GM21528 (cell line): ENCODE results near the gene SV2A.
"Not testable (repeated sequence)": the region's sequence is repeated elsewhere in the genome, so short reads cannot be mapped to it uniquely, and the experiment has no call there.

Experiments
- ATAC-seq: cut with Tn5 transposase; IDR thresholded peaks from one replicate; pipeline ENCODE4 v1.9.1; 2021; ENCODE audit warnings: mild to moderate bottlenecking, moderate library complexity; ENCODE audit not compliant: unreplicated experiment, low FRiP score

SV2A gene

GRCh38 chr1:149917571-149918144 is at the start of gene SV2A:
SV2A (minus strand) TSS chr1:149917844; CDS start chr1:149913840, 4,004 bp downstream.
- no peak for ATAC-seq

GRCh38 chr1:149967041-149967440 is 49.4 kb upstream of the SV2A start:
- ATAC-seq, result no peak

GRCh38 chr1:149966405-149966804 is 48.8 kb upstream of the SV2A start:
- no peak for ATAC-seq

GRCh38 chr1:149965440-149965839 is 47.8 kb upstream of the SV2A start:
- ATAC-seq, result no peak

GRCh38 chr1:149963358-149963757 is 45.7 kb upstream of the SV2A start:
- no peak for ATAC-seq

- ATAC-seq, result no peak
Observed at GRCh38 chr1:149962736-149963135, 45.1 kb upstream of the SV2A start.

- no peak for ATAC-seq
Observed at GRCh38 chr1:149962039-149962647, 44.5 kb upstream of the SV2A start.

- ATAC-seq, result not testable (repeated sequence)
Observed at GRCh38 chr1:149957548-149957947, 39.9 kb upstream of the SV2A start.

- ATAC-seq, result no peak
Observed at GRCh38 chr1:149949911-149950310, 32.3 kb upstream of the SV2A start.

GRCh38 chr1:149945206-149945605 is 27.6 kb upstream of the SV2A start:
- no peak for ATAC-seq

- no peak for ATAC-seq
Observed at GRCh38 chr1:149942885-149943284, 25.2 kb upstream of the SV2A start.

GRCh38 chr1:149942207-149942606 is 24.6 kb upstream of the SV2A start:
- ATAC-seq, result no peak

- no peak for ATAC-seq
Observed at GRCh38 chr1:149940427-149940826, 22.8 kb upstream of the SV2A start.

- not testable (repeated sequence) for ATAC-seq
Observed at GRCh38 chr1:149938668-149939003, 21.0 kb upstream of the SV2A start.

- no peak for ATAC-seq
Observed at GRCh38 chr1:149937759-149938158, 20.1 kb upstream of the SV2A start.

- ATAC-seq, result no peak
Observed at GRCh38 chr1:149936992-149937705, 19.5 kb upstream of the SV2A start.

- no peak for ATAC-seq
Observed at GRCh38 chr1:149936170-149936991, 18.7 kb upstream of the SV2A start, which contains the start of gene MTMR11. MTMR11 (minus strand) TSS chr1:149936879; CDS start chr1:149936647, 232 bp downstream.

- ATAC-seq, result no peak
Observed at GRCh38 chr1:149934356-149934755, 16.7 kb upstream of the SV2A start.

- no peak for ATAC-seq
Observed at GRCh38 chr1:149933208-149933607, 15.6 kb upstream of the SV2A start.

- no peak for ATAC-seq
Observed at GRCh38 chr1:149932474-149932873, 14.8 kb upstream of the SV2A start.

GRCh38 chr1:149931212-149931790 is 13.7 kb upstream of the SV2A start:
- ATAC-seq, result no peak
